ENCODE measurements around the gene MPST. TPM values are rescaled to one million over a fixed set of nuclear protein-coding genes. Genes with fewer than 3 reads are reported as not detected.

Gene MPST
- total RNA-seq, 5 donors from 2014 or later (not counting 1 experiment from before 2014, with no cell fraction given) = 2.4 to 10.7 (median 7.1) TPM

DNA sequence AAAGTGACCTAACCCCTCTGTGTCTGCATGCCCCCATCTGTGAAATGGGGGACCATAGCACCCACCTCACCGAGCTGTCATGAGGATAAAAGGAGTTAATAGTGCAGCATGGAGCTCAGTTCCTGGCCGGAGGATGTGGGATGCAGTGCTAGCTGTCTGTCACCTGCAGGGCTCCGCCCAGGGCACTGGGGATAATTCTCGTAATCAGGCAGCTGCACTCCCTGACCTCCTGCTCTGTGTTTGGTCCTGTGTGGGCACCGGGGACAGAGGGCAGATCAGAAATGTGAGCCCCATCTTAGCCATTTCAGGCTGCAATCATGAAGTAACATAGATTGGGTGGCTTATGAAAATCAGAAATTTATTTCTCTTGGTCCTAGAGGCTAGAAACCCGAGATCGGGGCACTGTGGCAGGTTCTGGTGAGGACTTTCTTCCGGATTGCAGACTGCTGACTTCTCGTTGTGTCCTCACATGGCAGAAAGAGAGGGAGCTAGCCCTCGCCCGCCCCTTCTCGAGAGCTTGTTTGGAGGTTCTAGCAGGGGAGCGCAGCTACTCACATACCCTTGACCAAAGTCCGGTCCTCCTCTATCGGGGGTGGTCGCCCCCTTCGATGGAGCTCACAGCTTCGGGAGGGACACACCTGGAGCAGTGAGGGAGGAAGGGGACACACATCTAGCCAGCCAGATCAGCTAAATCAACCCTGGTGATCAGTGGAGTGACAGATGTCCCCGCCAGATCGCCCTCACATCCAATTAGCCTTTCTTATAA is 35.2 kb downstream of the MPST start:
- peaks cover 14 to 19% (median 18%) of the 10 kb centered on the region in 3 donors for H3K4me1 Mint-ChIP-seq
- H3K27me3 ChIP-seq (replicated peaks in 1 of 2; ENCODE audit: control insufficient read depth in 2 of 2, extremely low read depth in 1 of 2, insufficient read depth in 2 of 2, low read length in 1 of 2) = peaks cover 0 to 2% of the 10 kb centered on the region in 2 experiments
- H3K36me3 Mint-ChIP-seq = peaks cover 25% of the 10 kb centered on the region
- H3K27me3 Mint-ChIP-seq = no peaks in the 10 kb centered on the region
- no peak for DNase-seq
- no peak overlapping the region for H3K27ac ChIP-seq (ENCODE audit: low read length)
- H3K27ac Mint-ChIP-seq = no peak overlapping the region
- H3K36me3 ChIP-seq (ENCODE audit: control insufficient read depth in 2 of 2, extremely low read depth in 1 of 2, insufficient read depth in 1 of 2, low read length in 1 of 2) = peaks cover 9 to 40% of the 10 kb centered on the region in 2 donors
- no peak overlapping the region for H3K4me3 Mint-ChIP-seq
- WGBS (ENCODE audit: insufficient coverage) = 92% methylated on average over 7 of the region's 20 CpGs
- CTCF ChIA-PET = no interaction called here
- no peak for ATAC-seq (replicated peaks in 1 of 4)
- H3K9me3 ChIP-seq = no peaks in the 10 kb centered on the region
- POLR2A ChIA-PET = no interaction called here
- H3K4me3 ChIP-seq (ENCODE audit: control insufficient read depth in 1 of 2, extremely low read depth in 1 of 2, low read length in 1 of 2) = no peak overlapping the region
- H3K9me3 Mint-ChIP-seq = no peaks in the 10 kb centered on the region
- H3K4me1 ChIP-seq (ENCODE audit: control insufficient read depth in 1 of 2, extremely low read depth in 1 of 2, insufficient read depth in 2 of 2, low read length in 2 of 2) = peaks cover 0 to 26% of the 10 kb centered on the region in 2 experiments

DNA sequence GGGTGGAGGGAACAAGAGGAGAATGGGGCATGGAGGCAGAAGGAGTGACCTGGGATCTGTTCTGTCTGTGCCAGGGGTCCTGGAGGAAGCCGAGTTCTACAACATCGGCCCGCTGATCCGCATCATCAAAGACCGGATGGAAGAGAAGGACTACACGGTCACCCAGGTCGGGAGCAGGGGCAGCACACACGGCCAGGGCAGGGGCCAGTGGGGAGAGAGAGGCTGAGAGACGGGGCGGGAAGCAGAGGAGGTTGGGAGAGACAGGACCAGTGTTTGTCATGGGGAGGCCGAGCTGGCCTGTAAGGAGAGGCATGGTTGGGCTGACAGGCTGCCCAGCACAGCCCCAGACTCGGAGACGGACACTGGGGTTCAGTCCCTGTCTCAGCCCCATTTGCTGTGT is 36.7 kb downstream of the MPST start:
- ChIA-PET POLR2A (no interaction called here), CTCF (no interaction called here)
- Mint-ChIP-seq H3K4me1 (peaks cover 14 to 25% (median 17%) of the 10 kb centered on the region in 3 donors), H3K4me3 (no peak overlapping the region), H3K9me3 (no peaks in the 10 kb centered on the region), H3K27ac (no peak overlapping the region), H3K36me3 (peaks cover 27% of the 10 kb centered on the region), H3K27me3 (no peaks in the 10 kb centered on the region)
- no peak overlapping the region for H3K27ac ChIP-seq (ENCODE audit: low read length)
- WGBS (ENCODE audit: insufficient coverage) = 97% methylated on average over 12 of the region's 13 CpGs
- DNase-seq (no peak), ATAC-seq (replicated peaks in 1 of 4) (no peak)
- H3K9me3 ChIP-seq = no peaks in the 10 kb centered on the region
- no peaks in the 10 kb centered on the region for H3K27me3 ChIP-seq (replicated peaks in 1 of 2; ENCODE audit: control insufficient read depth in 2 of 2, extremely low read depth in 1 of 2, insufficient read depth in 2 of 2, low read length in 1 of 2)
- peaks cover 0 to 36% of the 10 kb centered on the region in 2 experiments for H3K4me1 ChIP-seq (ENCODE audit: control insufficient read depth in 1 of 2, extremely low read depth in 1 of 2, insufficient read depth in 2 of 2, low read length in 2 of 2)
- no peak overlapping the region for H3K4me3 ChIP-seq (ENCODE audit: control insufficient read depth in 1 of 2, extremely low read depth in 1 of 2, low read length in 1 of 2)
- peaks cover 15 to 40% of the 10 kb centered on the region in 2 donors for H3K36me3 ChIP-seq (ENCODE audit: control insufficient read depth in 2 of 2, extremely low read depth in 1 of 2, insufficient read depth in 1 of 2, low read length in 1 of 2)

DNA sequence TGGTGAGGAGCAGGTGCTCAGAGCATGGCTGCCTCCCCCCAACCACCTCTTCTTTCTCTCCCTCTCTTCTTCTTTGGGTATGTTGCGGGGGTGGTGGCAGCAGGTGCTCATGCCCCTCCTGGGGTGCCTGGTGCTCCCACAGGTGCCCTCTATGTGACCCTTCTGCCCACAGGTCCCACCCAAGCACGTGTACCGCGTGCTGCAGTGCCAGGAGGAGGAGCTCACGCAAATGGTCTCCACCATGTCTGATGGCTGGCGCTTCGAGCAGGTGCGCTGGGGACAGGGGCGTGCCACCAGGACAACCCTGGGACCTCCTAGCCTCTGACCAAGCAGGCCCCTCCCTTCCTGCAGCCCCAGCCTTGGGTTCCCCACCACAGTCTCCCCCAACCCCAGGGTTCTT is 37.7 kb downstream of the MPST start:
- H3K36me3 Mint-ChIP-seq = peaks cover 27% of the 10 kb centered on the region
- no peak overlapping the region for H3K27ac Mint-ChIP-seq
- H3K4me3 ChIP-seq (ENCODE audit: control insufficient read depth in 1 of 2, extremely low read depth in 1 of 2, low read length in 1 of 2) = no peak overlapping the region
- peaks cover 15 to 40% of the 10 kb centered on the region in 2 donors for H3K36me3 ChIP-seq (ENCODE audit: control insufficient read depth in 2 of 2, extremely low read depth in 1 of 2, insufficient read depth in 1 of 2, low read length in 1 of 2)
- no peak for ATAC-seq (replicated peaks in 1 of 4)
- H3K27me3 ChIP-seq (replicated peaks in 1 of 2; ENCODE audit: control insufficient read depth in 2 of 2, extremely low read depth in 1 of 2, insufficient read depth in 2 of 2, low read length in 1 of 2) = no peaks in the 10 kb centered on the region
- WGBS (ENCODE audit: insufficient coverage) = 77% methylated on average over 6 of the region's 9 CpGs
- no peak for DNase-seq
- peaks cover 12 to 23% (median 15%) of the 10 kb centered on the region in 3 donors for H3K4me1 Mint-ChIP-seq
- H3K4me1 ChIP-seq (ENCODE audit: control insufficient read depth in 1 of 2, extremely low read depth in 1 of 2, insufficient read depth in 2 of 2, low read length in 2 of 2) = peaks cover 0 to 31% of the 10 kb centered on the region in 2 experiments
- H3K9me3 Mint-ChIP-seq = no peaks in the 10 kb centered on the region
- no peaks in the 10 kb centered on the region for H3K27me3 Mint-ChIP-seq
- POLR2A ChIA-PET = no interaction called here
- H3K9me3 ChIP-seq = no peaks in the 10 kb centered on the region
- H3K27ac ChIP-seq (ENCODE audit: low read length) = no peak overlapping the region
- CTCF ChIA-PET = no interaction called here
- no peak overlapping the region for H3K4me3 Mint-ChIP-seq

- H3K4me1 Mint-ChIP-seq = peaks cover 8 to 19% (median 11%) of the 10 kb centered on the region in 3 donors
- DNase-seq = no peak
Observed at GRCh38 chr22:37057796-37058510, 38.4 kb downstream of the MPST start.

GRCh38 chr22:37058917-37059701 is 39.6 kb downstream of the MPST start:
- Histone ChIP-seq H3K27me3 (replicated peaks in 1 of 2; ENCODE audit: control insufficient read depth in 2 of 2, extremely low read depth in 1 of 2, insufficient read depth in 2 of 2, low read length in 1 of 2) (no peaks in the 10 kb centered on the region), H3K9me3 (no peaks in the 10 kb centered on the region), H3K36me3 (ENCODE audit: control insufficient read depth in 2 of 2, extremely low read depth in 1 of 2, insufficient read depth in 1 of 2, low read length in 1 of 2) (peaks cover 17 to 34% of the 10 kb centered on the region in 2 donors), H3K4me3 (ENCODE audit: control insufficient read depth in 1 of 2, extremely low read depth in 1 of 2, low read length in 1 of 2) (no peak overlapping the region), H3K27ac (ENCODE audit: low read length) (no peak overlapping the region), H3K4me1 (ENCODE audit: control insufficient read depth in 1 of 2, extremely low read depth in 1 of 2, insufficient read depth in 2 of 2, low read length in 2 of 2) (peaks cover 0 to 20% of the 10 kb centered on the region in 2 experiments)
- 96% methylated on average over 22 of the region's 28 CpGs for WGBS (ENCODE audit: insufficient coverage)
- Mint-ChIP-seq H3K27me3 (no peaks in the 10 kb centered on the region), H3K9me3 (no peaks in the 10 kb centered on the region), H3K4me3 (no peak overlapping the region), H3K36me3 (peaks cover 29% of the 10 kb centered on the region), H3K27ac (no peak overlapping the region), H3K4me1 (peaks cover 3 to 16% (median 7%) of the 10 kb centered on the region in 3 donors)
- POLR2A ChIA-PET = no interaction called here
- CTCF ChIA-PET = no interaction called here
- ATAC-seq (replicated peaks in 1 of 4) = no peak
- DNase-seq = no peak

More at GRCh38 chr22:37057796-37058510, 38.4 kb downstream of the MPST start:
- Histone ChIP-seq H3K27ac (ENCODE audit: low read length) (no peak overlapping the region), H3K36me3 (ENCODE audit: control insufficient read depth in 2 of 2, extremely low read depth in 1 of 2, insufficient read depth in 1 of 2, low read length in 1 of 2) (peaks cover 17 to 40% of the 10 kb centered on the region in 2 donors), H3K27me3 (replicated peaks in 1 of 2; ENCODE audit: control insufficient read depth in 2 of 2, extremely low read depth in 1 of 2, insufficient read depth in 2 of 2, low read length in 1 of 2) (no peaks in the 10 kb centered on the region), H3K9me3 (no peaks in the 10 kb centered on the region), H3K4me3 (ENCODE audit: control insufficient read depth in 1 of 2, extremely low read depth in 1 of 2, low read length in 1 of 2) (no peak overlapping the region), H3K4me1 (ENCODE audit: control insufficient read depth in 1 of 2, extremely low read depth in 1 of 2, insufficient read depth in 2 of 2, low read length in 2 of 2) (peaks cover 0 to 26% of the 10 kb centered on the region in 2 experiments)
- Mint-ChIP-seq H3K9me3 (no peaks in the 10 kb centered on the region), H3K36me3 (peaks cover 27% of the 10 kb centered on the region), H3K27me3 (no peaks in the 10 kb centered on the region), H3K4me3 (no peak overlapping the region), H3K27ac (no peak overlapping the region)
- POLR2A ChIA-PET = no interaction called here
- no peak for ATAC-seq (replicated peaks in 1 of 4)
- CTCF ChIA-PET = interaction anchor here in 1 of 2 donors (0.6 kb wide), 1 partner anchor 10 kb away, joined by 3 read pairs; no protein-coding TSS in a partner anchor
- WGBS (ENCODE audit: insufficient coverage) = 98% methylated on average over 6 of the region's 12 CpGs

- Mint-ChIP-seq H3K4me3 (no peak overlapping the region), H3K36me3 (peaks cover 31% of the 10 kb centered on the region), H3K9me3 (no peaks in the 10 kb centered on the region), H3K27me3 (no peaks in the 10 kb centered on the region), H3K4me1 (peaks cover 3 to 16% (median 7%) of the 10 kb centered on the region in 3 donors), H3K27ac (peak overlapping the region in 1 of 2 donors; percentile 22)
- Histone ChIP-seq H3K9me3 (no peaks in the 10 kb centered on the region), H3K27me3 (replicated peaks in 1 of 2; ENCODE audit: control insufficient read depth in 2 of 2, extremely low read depth in 1 of 2, insufficient read depth in 2 of 2, low read length in 1 of 2) (no peaks in the 10 kb centered on the region), H3K27ac (ENCODE audit: low read length) (no peak overlapping the region), H3K4me3 (ENCODE audit: control insufficient read depth in 1 of 2, extremely low read depth in 1 of 2, low read length in 1 of 2) (no peak overlapping the region), H3K4me1 (ENCODE audit: control insufficient read depth in 1 of 2, extremely low read depth in 1 of 2, insufficient read depth in 2 of 2, low read length in 2 of 2) (peaks cover 0 to 20% of the 10 kb centered on the region in 2 experiments), H3K36me3 (ENCODE audit: control insufficient read depth in 2 of 2, extremely low read depth in 1 of 2, insufficient read depth in 1 of 2, low read length in 1 of 2) (peaks cover 17 to 34% of the 10 kb centered on the region in 2 donors)
- POLR2A ChIA-PET = no interaction called here
- ATAC-seq (replicated peaks in 1 of 4) = peak; percentile 60 to 71 (median 64)
- DNase-seq = peak in 3 of 35 experiments; percentile 12 to 33 (median 16)
- CTCF ChIA-PET = no interaction called here
- 52% methylated on average over 9 of the region's 9 CpGs for WGBS (ENCODE audit: insufficient coverage)
Observed at GRCh38 chr22:37059876-37060449, 40.4 kb downstream of the MPST start.

All from T-cell (primary cell).